ENCODE measurements around the gene INPP1.
"Not testable (repeated sequence)": the region's sequence is repeated elsewhere in the genome, so short reads cannot be mapped to it uniquely, and the experiment has no call there.

Gene INPP1

GRCh38 chr2:190343536-190344275, at the start of gene INPP1:
INPP1 (plus strand) TSS chr2:190343589; CDS start chr2:190360103, 16,514 bp downstream.
- peak; percentile 27 to 53 for DNase-seq

GRCh38 chr2:190297880-190298279, 45.5 kb upstream of the INPP1 start:
- DNase-seq = not testable (repeated sequence)

- no peak for DNase-seq
Observed at GRCh38 chr2:190301032-190301431, 42.4 kb upstream of the INPP1 start.

GRCh38 chr2:190302052-190302451, 41.3 kb upstream of the INPP1 start:
- no peak for DNase-seq

GRCh38 chr2:190303647-190304046, 39.7 kb upstream of the INPP1 start:
- DNase-seq = no peak

- no peak for DNase-seq
Observed at GRCh38 chr2:190304404-190304803, 39.0 kb upstream of the INPP1 start.

GRCh38 chr2:190308031-190308430, 35.4 kb upstream of the INPP1 start:
- no peak for DNase-seq

- no peak for DNase-seq
Observed at GRCh38 chr2:190311893-190312634, 31.3 kb upstream of the INPP1 start.

GRCh38 chr2:190312635-190313025, 30.8 kb upstream of the INPP1 start:
- DNase-seq = not testable (repeated sequence)

GRCh38 chr2:190313880-190314279, 29.5 kb upstream of the INPP1 start:
- no peak for DNase-seq

GRCh38 chr2:190315273-190315672, 28.1 kb upstream of the INPP1 start:
- no peak for DNase-seq

- DNase-seq = no peak
Observed at GRCh38 chr2:190318514-190318913, 24.9 kb upstream of the INPP1 start.

GRCh38 chr2:190318931-190319554, 24.3 kb upstream of the INPP1 start:
- DNase-seq = no peak

- DNase-seq = peak; percentile 98
Observed at GRCh38 chr2:190319555-190320498, 23.6 kb upstream of the INPP1 start, which contains the start of gene HIBCH. HIBCH (minus strand) TSS chr2:190319826; CDS start chr2:190319750, 76 bp downstream.

GRCh38 chr2:190320696-190321095, 22.7 kb upstream of the INPP1 start:
- DNase-seq = no peak

GRCh38 chr2:190323406-190323805, 20.0 kb upstream of the INPP1 start:
- DNase-seq = no peak

GRCh38 chr2:190325588-190325987, 17.8 kb upstream of the INPP1 start:
- no peak for DNase-seq

GRCh38 chr2:190327867-190328572, 15.4 kb upstream of the INPP1 start:
- no peak for DNase-seq

GRCh38 chr2:190328573-190329147, 14.7 kb upstream of the INPP1 start:
- peak in 1 of 2 experiments; percentile 9 for DNase-seq

GRCh38 chr2:190333395-190333794, 10.0 kb upstream of the INPP1 start:
- no peak for DNase-seq

GRCh38 chr2:190333928-190334327, 9.5 kb upstream of the INPP1 start:
- no peak for DNase-seq
